Endothelial cell (in vitro differentiated cells): ENCODE data around the gene XRCC4. TPM values are rescaled to one million over a fixed set of nuclear protein-coding genes. Genes with fewer than 3 reads are reported as not detected.

Source experiments
- DNase-seq: peaks from one replicate; pipeline ENCODE4 v3.0.0; 2021; ENCODE audit warnings: low spot score
- H3K27ac Mint-ChIP-seq: one replicate; pipeline ENCODE4 v1.8.0; 2021; ENCODE audit warnings: mixed read lengths, inconsistent platforms; ENCODE audit not compliant: unreplicated experiment
- H3K27me3 Mint-ChIP-seq: one replicate; pipeline ENCODE4 v1.8.0; 2021; ENCODE audit warnings: mild to moderate bottlenecking, moderate library complexity, mixed read lengths, inconsistent platforms; ENCODE audit not compliant: unreplicated experiment
- H3K36me3 Mint-ChIP-seq: one replicate; pipeline ENCODE4 v1.8.0; 2021; ENCODE audit warnings: mild to moderate bottlenecking, low read depth, mixed read lengths, inconsistent platforms; ENCODE audit not compliant: unreplicated experiment
- H3K4me1 Mint-ChIP-seq: one replicate; pipeline ENCODE4 v1.8.0; 2021; ENCODE audit warnings: mild to moderate bottlenecking, mixed read lengths, inconsistent platforms; ENCODE audit not compliant: unreplicated experiment
- H3K4me3 Mint-ChIP-seq: one replicate; pipeline ENCODE4 v1.8.0; 2021; ENCODE audit warnings: mild to moderate bottlenecking, mixed read lengths, inconsistent platforms; ENCODE audit not compliant: unreplicated experiment
- H3K9me3 Mint-ChIP-seq: one replicate; pipeline ENCODE4 v1.8.0; 2021; ENCODE audit warnings: mixed read lengths, inconsistent platforms; ENCODE audit not compliant: unreplicated experiment
- total RNA-seq: library from RNA; stranded (reverse); fragmentation: NEBNext Ultra II Directional; extraction: Animal tissue kit (Norgen Biotek cat#: 25700); gene quantifications from one replicate; pipeline ENCODE4 v1.2.1, GENCODE V29; 2021; ENCODE audit not compliant: unreplicated experiment
- TF ChIP-seq, protein P1 (sequence below): fragments of 200-600 bp; sonication (generic); IDR thresholded peaks from one replicate; pipeline ENCODE4 v1.5.0; 2021; ENCODE audit warnings: antibody characterized with exemption; ENCODE audit not compliant: unreplicated experiment

XRCC4 gene
- total RNA-seq, 1 donor from 2014 or later = 6.8 TPM

DNA sequence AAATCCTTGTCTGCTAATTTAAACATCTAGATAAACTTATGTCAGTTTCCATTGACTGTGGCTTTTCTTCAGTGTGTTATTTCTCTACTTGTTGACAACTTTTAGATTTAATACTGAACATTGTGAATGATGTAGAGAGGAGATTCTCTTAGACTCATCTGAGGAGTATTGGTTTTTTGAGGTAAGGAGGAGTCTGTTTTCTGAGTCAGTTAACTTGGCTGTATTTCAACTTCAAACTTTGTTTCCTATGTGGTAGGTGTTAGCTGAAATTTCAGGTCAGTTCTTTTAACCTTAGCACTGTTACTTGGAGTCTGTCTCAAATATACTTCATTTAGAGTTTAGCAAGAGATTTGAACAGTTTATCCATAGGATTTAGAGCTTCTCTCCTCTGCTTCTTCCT is 67.9 kb downstream of the XRCC4 start:
- no peaks in the 10 kb centered on the region for H3K36me3 Mint-ChIP-seq
- TF ChIP-seq, protein P1, sequence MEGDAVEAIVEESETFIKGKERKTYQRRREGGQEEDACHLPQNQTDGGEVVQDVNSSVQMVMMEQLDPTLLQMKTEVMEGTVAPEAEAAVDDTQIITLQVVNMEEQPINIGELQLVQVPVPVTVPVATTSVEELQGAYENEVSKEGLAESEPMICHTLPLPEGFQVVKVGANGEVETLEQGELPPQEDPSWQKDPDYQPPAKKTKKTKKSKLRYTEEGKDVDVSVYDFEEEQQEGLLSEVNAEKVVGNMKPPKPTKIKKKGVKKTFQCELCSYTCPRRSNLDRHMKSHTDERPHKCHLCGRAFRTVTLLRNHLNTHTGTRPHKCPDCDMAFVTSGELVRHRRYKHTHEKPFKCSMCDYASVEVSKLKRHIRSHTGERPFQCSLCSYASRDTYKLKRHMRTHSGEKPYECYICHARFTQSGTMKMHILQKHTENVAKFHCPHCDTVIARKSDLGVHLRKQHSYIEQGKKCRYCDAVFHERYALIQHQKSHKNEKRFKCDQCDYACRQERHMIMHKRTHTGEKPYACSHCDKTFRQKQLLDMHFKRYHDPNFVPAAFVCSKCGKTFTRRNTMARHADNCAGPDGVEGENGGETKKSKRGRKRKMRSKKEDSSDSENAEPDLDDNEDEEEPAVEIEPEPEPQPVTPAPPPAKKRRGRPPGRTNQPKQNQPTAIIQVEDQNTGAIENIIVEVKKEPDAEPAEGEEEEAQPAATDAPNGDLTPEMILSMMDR = no peak
- DNase-seq = no peak
- peaks cover 2% of the 10 kb centered on the region for H3K27me3 Mint-ChIP-seq
- no peak overlapping the region for H3K4me3 Mint-ChIP-seq
- H3K9me3 Mint-ChIP-seq = no peaks in the 10 kb centered on the region
- no peak overlapping the region for H3K27ac Mint-ChIP-seq
- H3K4me1 Mint-ChIP-seq = no peaks in the 10 kb centered on the region

DNA sequence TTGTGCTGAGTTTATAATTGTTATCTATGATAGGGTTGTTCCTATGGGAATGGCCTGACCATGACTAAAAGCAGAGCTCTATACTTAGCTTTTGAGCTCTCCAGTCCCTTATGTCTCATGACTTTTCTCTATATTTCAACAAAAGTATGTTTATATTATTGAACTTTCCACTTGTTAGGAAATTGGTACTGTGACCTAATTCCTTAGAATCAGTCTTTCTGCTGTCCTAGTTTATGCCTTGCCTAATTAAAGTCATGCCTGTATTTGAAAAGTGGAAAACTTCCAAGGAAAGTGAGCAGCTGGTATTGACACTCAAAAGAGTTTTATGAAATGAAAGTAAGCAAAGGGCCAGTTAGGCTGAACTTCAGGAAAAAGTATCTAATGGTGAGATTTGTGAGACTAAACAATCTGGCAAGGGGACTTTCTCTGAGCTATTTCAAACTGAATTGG is 68.6 kb downstream of the XRCC4 start:
- no peaks in the 10 kb centered on the region for H3K4me1 Mint-ChIP-seq
- no peak overlapping the region for H3K27ac Mint-ChIP-seq
- no peaks in the 10 kb centered on the region for H3K36me3 Mint-ChIP-seq
- peaks cover 2% of the 10 kb centered on the region for H3K27me3 Mint-ChIP-seq
- no peak for DNase-seq
- H3K4me3 Mint-ChIP-seq = no peak overlapping the region
- TF ChIP-seq, protein P1 = no peak
- no peaks in the 10 kb centered on the region for H3K9me3 Mint-ChIP-seq

DNA sequence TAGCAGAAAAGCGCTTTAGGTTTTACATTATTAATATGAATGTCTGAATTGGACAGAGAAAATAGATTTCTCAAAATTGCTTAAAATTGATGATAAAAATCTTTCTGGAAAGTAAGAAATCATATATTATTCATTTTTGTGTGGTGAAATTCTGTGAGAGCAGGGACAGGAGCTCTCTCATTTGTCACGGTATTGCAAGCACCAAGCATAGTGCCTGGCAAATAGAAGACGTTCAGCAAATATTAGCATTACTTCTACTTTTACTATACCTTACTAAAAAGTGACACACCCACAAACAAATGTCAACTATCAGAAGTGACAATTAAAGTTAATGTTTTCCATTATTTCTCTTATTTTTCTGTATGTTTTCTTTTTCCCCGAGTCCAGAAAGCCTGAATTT is 69.1 kb downstream of the XRCC4 start:
- TF ChIP-seq, protein P1 = no peak
- Mint-ChIP-seq H3K9me3 (no peaks in the 10 kb centered on the region), H3K36me3 (no peaks in the 10 kb centered on the region), H3K27me3 (peaks cover 2% of the 10 kb centered on the region), H3K27ac (no peak overlapping the region), H3K4me1 (no peaks in the 10 kb centered on the region), H3K4me3 (no peak overlapping the region)
- no peak for DNase-seq

DNA sequence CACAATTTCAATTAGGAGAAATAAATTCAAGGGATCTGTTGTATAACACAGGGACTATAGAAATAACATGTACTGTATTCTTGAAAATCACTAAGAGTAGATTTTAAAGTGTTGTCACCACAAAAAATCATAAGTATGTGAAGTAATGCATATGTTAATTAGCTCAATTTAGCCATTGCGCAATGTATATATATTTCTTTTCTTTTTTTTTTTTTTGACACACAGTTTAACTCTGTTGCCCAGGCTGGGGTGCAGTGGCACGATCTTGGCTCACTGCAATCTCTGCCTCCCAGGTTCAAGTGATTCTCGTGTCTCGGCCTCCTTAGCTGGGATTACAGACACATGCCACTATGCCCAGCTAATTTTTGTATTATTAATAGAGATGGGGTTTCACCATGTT is 70.2 kb downstream of the XRCC4 start:
- Mint-ChIP-seq H3K27ac (no peak overlapping the region), H3K4me3 (no peak overlapping the region), H3K36me3 (no peaks in the 10 kb centered on the region), H3K27me3 (peaks cover 2% of the 10 kb centered on the region), H3K4me1 (no peaks in the 10 kb centered on the region), H3K9me3 (no peaks in the 10 kb centered on the region)
- DNase-seq = no peak
- TF ChIP-seq, protein P1 = no peak

DNA sequence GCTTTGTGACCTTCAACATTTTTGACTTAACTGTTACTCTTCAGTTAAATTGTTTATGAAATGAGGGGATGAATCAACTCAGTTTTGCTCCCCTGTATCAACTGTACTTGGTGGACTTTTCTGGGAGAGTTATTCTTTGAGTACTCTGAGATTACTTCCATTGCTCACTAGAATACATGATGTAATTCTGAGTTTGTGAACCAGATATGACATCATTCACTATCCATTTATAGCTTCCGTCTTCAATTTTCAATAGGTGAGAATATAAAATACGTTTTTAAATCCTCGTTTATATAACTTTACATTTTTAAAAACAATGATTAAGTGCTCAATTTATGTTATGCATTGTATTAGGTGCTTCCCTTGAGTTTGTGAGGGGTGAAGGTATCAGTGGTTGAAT is 71.0 kb downstream of the XRCC4 start:
- TF ChIP-seq, protein P1 = no peak

More for the DNA sequence above, 71.0 kb downstream of the XRCC4 start:
- Mint-ChIP-seq H3K4me1 (no peaks in the 10 kb centered on the region), H3K36me3 (no peaks in the 10 kb centered on the region), H3K9me3 (no peaks in the 10 kb centered on the region), H3K27ac (no peak overlapping the region), H3K4me3 (no peak overlapping the region), H3K27me3 (peaks cover 2% of the 10 kb centered on the region)
- no peak for DNase-seq
